Measurements from ENCODE around the gene CRYBG1.
"Not testable (repeated sequence)": the region's sequence is repeated elsewhere in the genome, so short reads cannot be mapped to it uniquely, and the experiment has no call there.

CRYBG1 gene

DNA sequence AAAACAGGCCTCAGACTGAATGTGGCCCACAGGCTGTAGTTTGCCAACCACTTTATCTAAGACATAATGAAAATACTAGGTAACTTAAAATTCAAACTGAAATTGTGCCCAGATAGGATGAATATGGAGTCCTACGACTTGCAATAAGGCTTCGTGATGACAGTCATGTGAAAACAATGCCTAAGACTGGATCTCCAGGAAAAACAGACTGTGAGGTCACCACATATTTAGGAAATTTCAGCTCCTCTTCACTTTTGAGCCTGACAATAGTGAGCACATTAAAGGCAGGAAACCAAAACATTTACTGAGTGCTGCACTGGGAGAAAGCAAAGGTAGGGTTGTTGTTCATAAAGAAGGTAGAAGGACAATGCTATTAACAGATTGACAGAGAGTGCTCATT is 218.8 kb downstream of the CRYBG1 start:
- no peaks in the 10 kb centered on the region for H3K9me3 ChIP-seq (ENCODE audit: insufficient read depth, low read depth, low read length)
- no peaks in the 10 kb centered on the region for H4K20me1 ChIP-seq (ENCODE audit: insufficient read depth, low read length, poor library complexity, severe bottlenecking)
- H3K4me2 ChIP-seq (ENCODE audit: low read depth, low read length, poor library complexity, severe bottlenecking) = no peak overlapping the region
- H3K27me3 ChIP-seq (ENCODE audit: insufficient read depth, low read length, poor library complexity, severe bottlenecking) = no peaks in the 10 kb centered on the region
- H3K4me3 ChIP-seq (ENCODE audit: low read length, poor library complexity, severe bottlenecking) = no peak overlapping the region
- H3K36me3 ChIP-seq (ENCODE audit: insufficient read depth, low read length) = no peaks in the 10 kb centered on the region; the same call in 1 of the 2 replicates
- H3K4me1 ChIP-seq (ENCODE audit: insufficient read depth, low read length, poor library complexity, severe bottlenecking) = no peaks in the 10 kb centered on the region
- TF ChIP-seq, protein P1, sequence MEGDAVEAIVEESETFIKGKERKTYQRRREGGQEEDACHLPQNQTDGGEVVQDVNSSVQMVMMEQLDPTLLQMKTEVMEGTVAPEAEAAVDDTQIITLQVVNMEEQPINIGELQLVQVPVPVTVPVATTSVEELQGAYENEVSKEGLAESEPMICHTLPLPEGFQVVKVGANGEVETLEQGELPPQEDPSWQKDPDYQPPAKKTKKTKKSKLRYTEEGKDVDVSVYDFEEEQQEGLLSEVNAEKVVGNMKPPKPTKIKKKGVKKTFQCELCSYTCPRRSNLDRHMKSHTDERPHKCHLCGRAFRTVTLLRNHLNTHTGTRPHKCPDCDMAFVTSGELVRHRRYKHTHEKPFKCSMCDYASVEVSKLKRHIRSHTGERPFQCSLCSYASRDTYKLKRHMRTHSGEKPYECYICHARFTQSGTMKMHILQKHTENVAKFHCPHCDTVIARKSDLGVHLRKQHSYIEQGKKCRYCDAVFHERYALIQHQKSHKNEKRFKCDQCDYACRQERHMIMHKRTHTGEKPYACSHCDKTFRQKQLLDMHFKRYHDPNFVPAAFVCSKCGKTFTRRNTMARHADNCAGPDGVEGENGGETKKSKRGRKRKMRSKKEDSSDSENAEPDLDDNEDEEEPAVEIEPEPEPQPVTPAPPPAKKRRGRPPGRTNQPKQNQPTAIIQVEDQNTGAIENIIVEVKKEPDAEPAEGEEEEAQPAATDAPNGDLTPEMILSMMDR (conservative IDR thresholded peaks at IDR 0.05; ENCODE audit: low read length) = no peak
- no peak for TF ChIP-seq EZH2phosphoT487 (IDR thresholded peaks at IDR 0.05; ENCODE audit: borderline replicate concordance)
- no peak overlapping the region for H3K9ac ChIP-seq (ENCODE audit: low read depth, low read length, poor library complexity, severe bottlenecking)
- H3K9me2 ChIP-seq (replicated peaks; ENCODE audit: low read depth, low read length) = no peaks in the 10 kb centered on the region
- H3K79me2 ChIP-seq (ENCODE audit: insufficient read depth, low read length) = no peaks in the 10 kb centered on the region
- no peaks in the 10 kb centered on the region for H3F3A ChIP-seq (ENCODE audit: low read depth)
- H2AFZ ChIP-seq (ENCODE audit: low read length) = no peak overlapping the region

DNA sequence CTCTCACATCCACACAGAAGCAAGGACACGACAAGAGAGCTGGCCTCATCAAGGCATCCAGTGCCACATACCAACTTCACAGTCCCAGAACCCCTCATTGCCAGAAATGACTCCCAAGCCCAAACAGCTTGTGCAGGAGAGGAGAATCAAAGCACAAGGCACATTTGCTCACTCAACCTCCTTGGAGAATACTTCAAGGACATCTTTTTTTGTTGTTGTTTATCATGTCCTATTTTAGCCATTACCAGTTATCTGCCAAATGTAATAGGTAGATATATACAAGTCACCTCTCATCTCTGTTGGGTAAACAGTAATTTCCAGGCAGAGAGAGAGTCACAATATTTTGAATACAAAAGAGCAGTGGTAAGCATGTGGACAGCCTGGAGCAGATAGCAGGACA is 221.0 kb downstream of the CRYBG1 start:
- no peak overlapping the region for H3K4me3 ChIP-seq (ENCODE audit: low read length, poor library complexity, severe bottlenecking)
- no peaks in the 10 kb centered on the region; the same call in 1 of the 2 replicates for H3K36me3 ChIP-seq (ENCODE audit: insufficient read depth, low read length)
- no peak overlapping the region for H3K9ac ChIP-seq (ENCODE audit: low read depth, low read length, poor library complexity, severe bottlenecking)
- no peak for TF ChIP-seq EZH2phosphoT487 (IDR thresholded peaks at IDR 0.05; ENCODE audit: borderline replicate concordance)
- TF ChIP-seq, protein P1 (conservative IDR thresholded peaks at IDR 0.05; ENCODE audit: low read length) = no peak
- no peaks in the 10 kb centered on the region for H3K79me2 ChIP-seq (ENCODE audit: insufficient read depth, low read length)
- no peaks in the 10 kb centered on the region for H3F3A ChIP-seq (ENCODE audit: low read depth)
- no peaks in the 10 kb centered on the region for H3K9me3 ChIP-seq (ENCODE audit: insufficient read depth, low read depth, low read length)
- H4K20me1 ChIP-seq (ENCODE audit: insufficient read depth, low read length, poor library complexity, severe bottlenecking) = no peaks in the 10 kb centered on the region
- no peaks in the 10 kb centered on the region for H3K4me1 ChIP-seq (ENCODE audit: insufficient read depth, low read length, poor library complexity, severe bottlenecking)
- no peak overlapping the region for H3K4me2 ChIP-seq (ENCODE audit: low read depth, low read length, poor library complexity, severe bottlenecking)
- no peaks in the 10 kb centered on the region for H3K27me3 ChIP-seq (ENCODE audit: insufficient read depth, low read length, poor library complexity, severe bottlenecking)
- no peak overlapping the region for H2AFZ ChIP-seq (ENCODE audit: low read length)
- no peaks in the 10 kb centered on the region for H3K9me2 ChIP-seq (replicated peaks; ENCODE audit: low read depth, low read length)

DNA sequence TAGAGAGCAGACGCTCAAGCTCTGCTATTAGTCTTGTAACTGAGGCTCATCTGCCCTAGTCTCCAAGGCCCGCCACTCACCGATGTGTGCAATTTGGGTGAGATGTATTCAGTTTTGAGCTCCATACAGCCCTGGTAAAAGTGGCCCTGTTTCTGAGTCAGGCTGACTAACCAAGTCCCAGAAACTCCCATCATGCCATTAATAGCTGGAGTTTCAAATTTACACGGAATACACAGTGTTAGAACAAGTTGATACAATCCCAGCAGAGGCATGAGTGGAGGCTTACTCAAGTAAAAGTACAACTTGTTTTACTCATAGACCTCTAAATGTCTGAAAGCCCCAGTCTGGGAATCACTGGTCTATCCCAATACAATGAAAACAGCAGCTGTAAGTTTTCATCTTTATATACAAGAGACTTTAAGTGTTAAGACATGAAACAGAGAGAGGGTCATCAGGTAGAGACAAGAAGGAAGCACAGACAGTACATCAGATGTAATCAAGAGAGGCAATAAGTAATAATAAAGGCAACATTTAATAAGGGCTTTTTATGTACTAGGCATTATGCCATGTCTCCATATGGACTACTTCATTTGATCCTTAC is 226.4 kb downstream of the CRYBG1 start:
- Histone ChIP-seq H3K9me3 (ENCODE audit: insufficient read depth, low read depth, low read length) (no peaks in the 10 kb centered on the region), H3K36me3 (ENCODE audit: insufficient read depth, low read length) (no peaks in the 10 kb centered on the region), H3K4me1 (ENCODE audit: insufficient read depth, low read length, poor library complexity, severe bottlenecking) (no peaks in the 10 kb centered on the region), H3F3A (ENCODE audit: low read depth) (no peaks in the 10 kb centered on the region), H2AFZ (ENCODE audit: low read length) (no peak overlapping the region), H3K9me2 (replicated peaks; ENCODE audit: low read depth, low read length) (no peaks in the 10 kb centered on the region), H3K27me3 (ENCODE audit: insufficient read depth, low read length, poor library complexity, severe bottlenecking) (no peaks in the 10 kb centered on the region), H3K79me2 (ENCODE audit: insufficient read depth, low read length) (no peaks in the 10 kb centered on the region), H3K4me3 (ENCODE audit: low read length, poor library complexity, severe bottlenecking) (no peak overlapping the region), H3K4me2 (ENCODE audit: low read depth, low read length, poor library complexity, severe bottlenecking) (no peak overlapping the region), H4K20me1 (ENCODE audit: insufficient read depth, low read length, poor library complexity, severe bottlenecking) (no peaks in the 10 kb centered on the region), H3K9ac (ENCODE audit: low read depth, low read length, poor library complexity, severe bottlenecking) (no peak overlapping the region)
- TF ChIP-seq EZH2phosphoT487 (IDR thresholded peaks at IDR 0.05; ENCODE audit: borderline replicate concordance) = no peak
- TF ChIP-seq, protein P1 (conservative IDR thresholded peaks at IDR 0.05; ENCODE audit: low read length) = no peak

DNA sequence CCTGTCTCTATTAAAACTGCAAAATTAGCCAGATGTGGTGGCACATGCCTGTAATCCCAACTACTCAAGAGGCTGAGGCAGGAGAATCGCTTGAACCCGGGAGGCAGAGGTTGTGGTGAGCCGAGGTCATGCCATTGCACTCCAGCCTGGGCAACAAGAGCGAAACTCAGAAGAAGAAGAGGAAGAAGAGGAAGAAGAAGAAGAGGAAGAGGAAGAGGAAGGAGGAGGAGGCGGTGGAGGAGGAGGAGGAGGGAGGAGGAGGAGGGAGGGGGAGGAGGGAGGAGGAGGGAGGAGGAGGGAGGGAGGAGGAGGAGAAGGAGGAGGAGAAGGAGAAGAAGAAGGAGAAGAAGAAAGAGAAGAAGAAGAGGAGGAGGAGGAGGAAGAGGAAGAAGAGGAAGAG is 228.4 kb downstream of the CRYBG1 start:
- H3K79me2 ChIP-seq (ENCODE audit: insufficient read depth, low read length); H3F3A ChIP-seq (ENCODE audit: low read depth); H3K9ac ChIP-seq (ENCODE audit: low read depth, low read length, poor library complexity, severe bottlenecking); H3K9me3 ChIP-seq (ENCODE audit: insufficient read depth, low read depth, low read length); H3K27me3 ChIP-seq (ENCODE audit: insufficient read depth, low read length, poor library complexity, severe bottlenecking); H3K4me2 ChIP-seq (ENCODE audit: low read depth, low read length, poor library complexity, severe bottlenecking); H3K9me2 ChIP-seq (replicated peaks; ENCODE audit: low read depth, low read length); H3K36me3 ChIP-seq (ENCODE audit: insufficient read depth, low read length); H2AFZ ChIP-seq (ENCODE audit: low read length); H4K20me1 ChIP-seq (ENCODE audit: insufficient read depth, low read length, poor library complexity, severe bottlenecking); H3K4me3 ChIP-seq (ENCODE audit: low read length, poor library complexity, severe bottlenecking); H3K4me1 ChIP-seq (ENCODE audit: insufficient read depth, low read length, poor library complexity, severe bottlenecking): not testable (repeated sequence)

All from Loucy (cell line).